H9 (cell line): ENCODE measurements around the gene POFUT2. TPM values are rescaled to one million over a fixed set of nuclear protein-coding genes. Genes with fewer than 3 reads are reported as not detected.

Source experiments
- DNase-seq: peaks from one replicate; pipeline ENCODE4 v3.0.0-alpha.2; 2017
- H2AFZ ChIP-seq: one replicate; pipeline ENCODE4 v1.6.1; 2013; ENCODE audit warnings: mild to moderate bottlenecking, low read length, control low read depth, moderate library complexity
- H2AK5ac ChIP-seq: 2 replicates; pipeline ENCODE4 v1.6.1; 2013; ENCODE audit warnings: low read length, control low read depth, mixed read lengths; ENCODE audit not compliant: insufficient read length
- H2BK120ac ChIP-seq: one replicate; pipeline ENCODE4 v1.6.1; 2013; ENCODE audit warnings: low read depth, mild to moderate bottlenecking, low read length, control low read depth, inconsistent platforms; ENCODE audit not compliant: poor library complexity, severe bottlenecking
- H2BK12ac ChIP-seq: 2 replicates; pipeline ENCODE4 v1.6.1; 2013; ENCODE audit warnings: low read length, control low read depth, mixed read lengths, low read depth; ENCODE audit not compliant: insufficient read length
- H2BK15ac ChIP-seq: 2 replicates; pipeline ENCODE4 v1.6.1; 2013; ENCODE audit warnings: low read depth, low read length, control low read depth
- H2BK20ac ChIP-seq: one replicate; pipeline ENCODE4 v1.6.1; 2013; ENCODE audit warnings: low read depth, mild to moderate bottlenecking, low read length, control low read depth, inconsistent platforms; ENCODE audit not compliant: poor library complexity, severe bottlenecking
- H2BK5ac ChIP-seq: 2 replicates; pipeline ENCODE4 v1.6.1; 2013; ENCODE audit warnings: low read length, control low read depth, mixed read lengths; ENCODE audit not compliant: insufficient read length
- H3K14ac ChIP-seq: 2 replicates; pipeline ENCODE4 v1.6.1; 2013; ENCODE audit warnings: low read length, control low read depth; ENCODE audit not compliant: insufficient read depth
- H3K18ac ChIP-seq: 2 replicates; pipeline ENCODE4 v1.6.1; 2013; ENCODE audit warnings: low read depth, mild to moderate bottlenecking, mixed read lengths, low read length, control low read depth; ENCODE audit not compliant: insufficient read length
- H3K23ac ChIP-seq: 2 replicates; pipeline ENCODE4 v1.6.1; 2013; ENCODE audit warnings: low read length, control low read depth, mixed read lengths, low read depth; ENCODE audit not compliant: insufficient read length
- H3K23me2 ChIP-seq: 2 replicates; pipeline ENCODE4 v1.6.1; 2013; ENCODE audit warnings: low read depth, mild to moderate bottlenecking, mixed read lengths, low read length, control low read depth; ENCODE audit not compliant: insufficient read length, poor library complexity, severe bottlenecking
- H3K27ac ChIP-seq: 2 replicates; pipeline ENCODE4 v1.5.1; 2013; ENCODE audit warnings: low read length, control low read depth, mixed read lengths, low read depth; ENCODE audit not compliant: insufficient read length
- H3K27me3 ChIP-seq: 2 replicates; pipeline ENCODE4 v1.6.1; 2013; ENCODE audit warnings: low read length, control low read depth, inconsistent platforms; ENCODE audit not compliant: insufficient read depth
- H3K4ac ChIP-seq: 2 replicates; pipeline ENCODE4 v1.6.1; 2013; ENCODE audit warnings: low read depth, mild to moderate bottlenecking, control low read depth, inconsistent platforms, low read length, moderate library complexity
- H3K4me1 ChIP-seq: 2 replicates; pipeline ENCODE4 v1.6.1; 2013; ENCODE audit warnings: low read length, control low read depth, inconsistent platforms; ENCODE audit not compliant: insufficient read depth
- H3K4me2 ChIP-seq: 2 replicates; pipeline ENCODE4 v1.6.1; 2013; ENCODE audit warnings: low read length, control low read depth, mixed read lengths; ENCODE audit not compliant: insufficient read length, insufficient read depth
- H3K56ac ChIP-seq: 2 replicates; pipeline ENCODE4 v1.6.1; 2013; ENCODE audit warnings: low read depth, mild to moderate bottlenecking, mixed read lengths, low read length, control low read depth; ENCODE audit not compliant: insufficient read length
- H3K79me1 ChIP-seq: 2 replicates; pipeline ENCODE4 v1.6.1; 2013; ENCODE audit warnings: low read depth, mild to moderate bottlenecking, moderate library complexity, low read length, control low read depth, inconsistent platforms; ENCODE audit not compliant: insufficient read depth, poor library complexity, severe bottlenecking
- H3K79me2 ChIP-seq: 2 replicates; pipeline ENCODE4 v1.6.1; 2013; ENCODE audit warnings: low read length, control low read depth, inconsistent platforms; ENCODE audit not compliant: insufficient read depth
- H3K9ac ChIP-seq: 2 replicates; pipeline ENCODE4 v1.6.1; 2013; ENCODE audit warnings: low read length, control low read depth, mixed read lengths; ENCODE audit not compliant: insufficient read length; ENCODE audit errors: extremely low read depth
- H3K9me3 ChIP-seq: one replicate; pipeline ENCODE4 v1.6.1; 2013; ENCODE audit warnings: low read depth, low read length, inconsistent platforms; ENCODE audit not compliant: control insufficient read depth
- H3T11ph ChIP-seq: one replicate; pipeline ENCODE4 v1.6.1; 2013; ENCODE audit warnings: mild to moderate bottlenecking, low read length, control low read depth, inconsistent platforms
- H4K20me1 ChIP-seq: one replicate; pipeline ENCODE4 v1.6.1; 2013; ENCODE audit not compliant: control insufficient read depth, insufficient read length, insufficient read depth
- H4K5ac ChIP-seq: 2 replicates; pipeline ENCODE4 v1.6.1; 2013; ENCODE audit warnings: low read depth, mild to moderate bottlenecking, mixed read lengths, low read length, control low read depth; ENCODE audit not compliant: insufficient read length
- H4K8ac ChIP-seq: replicated peaks from 2 replicates; pipeline ENCODE4 v1.6.1; 2013; ENCODE audit warnings: low read length, control low read depth, mixed read lengths, low read depth; ENCODE audit not compliant: insufficient read length
- H4K91ac ChIP-seq: 2 replicates; pipeline ENCODE4 v1.6.1; 2013; ENCODE audit warnings: low read depth, mild to moderate bottlenecking, moderate library complexity, mixed read lengths, low read length, control low read depth; ENCODE audit not compliant: insufficient read length
- H3K27ac Mint-ChIP-seq, 3 experiments: 2 replicates in 2 of 3; 3 replicates in 1 of 3; pipeline ENCODE4 v1.8.0; 2020 to 2021; ENCODE audit warnings: mixed read lengths in 3 of 3, mild to moderate bottlenecking in 1 of 3, moderate library complexity in 1 of 3
- H3K27me3 Mint-ChIP-seq: 2 replicates; pipeline ENCODE4 v1.8.0; 2021; ENCODE audit warnings: low read depth, mild to moderate bottlenecking, moderate library complexity, mixed read lengths
- H3K36me3 Mint-ChIP-seq, 3 experiments: 2 replicates in 2 of 3; 3 replicates in 1 of 3; pipeline ENCODE4 v1.8.0; 2020 to 2021; ENCODE audit warnings: low read depth in 3 of 3, mixed read lengths in 3 of 3; ENCODE audit not compliant: insufficient read depth in 1 of 3
- H3K4me1 Mint-ChIP-seq, 2 experiments: 2 replicates each; pipeline ENCODE4 v1.8.0; 2020; ENCODE audit warnings: mixed read lengths in 2 of 2
- H3K4me3 Mint-ChIP-seq, 2 experiments: 2 replicates in 1 of 2; 3 replicates in 1 of 2; pipeline ENCODE4 v1.8.0; 2020 to 2021; ENCODE audit warnings: mild to moderate bottlenecking in 2 of 2, mixed read lengths in 2 of 2, moderate library complexity in 1 of 2
- H3K9me3 Mint-ChIP-seq, 2 experiments: 2 replicates in 1 of 2; 3 replicates in 1 of 2; pipeline ENCODE4 v1.8.0; 2020; ENCODE audit warnings: mild to moderate bottlenecking in 2 of 2, mixed read lengths in 2 of 2, moderate library complexity in 1 of 2
- CTCF ChIP-seq: fragments of 200-600 bp; sonication (generic); conservative IDR thresholded peaks from 3 replicates; pipeline ENCODE4 v1.8.0; 2021; ENCODE audit warnings: antibody characterized with exemption, mild to moderate bottlenecking
- WGBS: extraction: QIAGEN DNeasy Blood & Tissue Kit; methylation state at CpG from one replicate; pipeline ENCODE4 v1.1.7; 2013; ENCODE audit warnings: missing lambda C conversion rate, low lambda C conversion rate, mixed read lengths; ENCODE audit not compliant: insufficient read length; ENCODE audit errors: extremely low coverage; 5-methylcytosine and 5-hydroxymethylcytosine counted together
- total RNA-seq: library from RNA; stranded (reverse); gene quantifications from 2 replicates; pipeline ENCODE4 v1.2.1, GENCODE V29; 2021

POFUT2 gene
- total RNA-seq, 1 experiment from 2014 or later = 34.8 TPM

DNA sequence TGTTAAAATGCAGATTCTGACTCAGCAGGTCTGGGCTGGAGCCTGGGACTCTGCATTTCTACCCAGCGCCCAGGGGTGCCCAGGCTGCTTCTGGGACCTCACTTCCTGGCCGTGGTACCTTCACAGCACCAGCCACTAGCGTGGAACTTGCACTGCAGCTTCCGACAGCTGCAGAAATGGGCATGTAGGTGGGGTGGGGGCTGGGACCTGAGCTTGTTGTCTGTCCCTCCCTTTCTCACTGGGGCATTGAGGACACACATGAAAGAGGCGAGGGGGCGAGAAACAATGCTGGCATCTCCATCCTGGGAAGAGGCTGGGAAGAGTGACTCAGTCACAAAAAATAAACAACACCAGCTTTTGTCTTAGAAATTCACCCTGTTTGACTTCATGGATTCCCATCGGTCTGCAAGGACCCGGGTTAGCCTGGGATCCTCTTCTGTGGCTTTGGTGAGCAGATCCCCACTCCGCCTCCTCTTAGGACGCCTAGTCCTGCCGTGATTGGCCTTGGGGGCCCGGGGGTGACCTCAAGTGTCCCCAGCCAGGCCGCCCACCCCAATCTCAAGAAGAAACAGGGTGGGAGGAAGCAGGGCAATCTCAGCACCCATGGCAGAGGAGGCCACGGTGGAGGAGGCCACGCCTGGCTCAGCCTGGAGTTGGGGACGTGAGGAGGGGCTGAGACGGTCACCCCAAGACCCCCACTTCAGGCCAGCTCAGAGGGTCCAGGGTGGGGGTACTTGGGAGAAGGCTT, 29.9 kb upstream of the POFUT2 start:
- no peaks in the 10 kb centered on the region for H4K20me1 ChIP-seq
- H2BK12ac ChIP-seq = no peak overlapping the region
- no peak overlapping the region for H4K5ac ChIP-seq
- H3K27me3 ChIP-seq = no peaks in the 10 kb centered on the region
- Mint-ChIP-seq H3K4me3 (no peak overlapping the region), H3K36me3 (no peaks in the 10 kb centered on the region; a peak in 1 of 7 replicates), H3K9me3 (no peaks in the 10 kb centered on the region), H3K27ac (peak overlapping the region in 1 of 3 experiments; percentile 61; a peak in 2 of 7 replicates), H3K27me3 (peaks cover 12% of the 10 kb centered on the region), H3K4me1 (peaks cover 13 to 14% of the 10 kb centered on the region in 2 experiments)
- TF ChIP-seq CTCF = no peak
- H2BK20ac ChIP-seq = no peak overlapping the region
- H2AFZ ChIP-seq = no peak overlapping the region
- no peak overlapping the region for H2AK5ac ChIP-seq
- peak overlapping the region; percentile 40 for H3K18ac ChIP-seq
- H3K4me2 ChIP-seq = no peak overlapping the region
- 0 out of 2 replicates have a peak overlapping the region, but pooled peaks have one; percentile 29 for H3K14ac ChIP-seq
- H3K4me1 ChIP-seq = no peaks in the 10 kb centered on the region
- H3K27ac ChIP-seq = no peak overlapping the region
- no peak overlapping the region for H4K8ac ChIP-seq
- WGBS = no CpG with 5 or more reads among the region's 17 CpGs
- H2BK120ac ChIP-seq = no peak overlapping the region
- no peak overlapping the region for H3K23ac ChIP-seq
- no peak overlapping the region for H3K9ac ChIP-seq
- H2BK5ac ChIP-seq = no peak overlapping the region
- DNase-seq = peak; percentile 26
- H3K79me1 ChIP-seq = no peaks in the 10 kb centered on the region
- H3T11ph ChIP-seq = no peak overlapping the region
- no peak overlapping the region for H3K4ac ChIP-seq
- no peak overlapping the region for H4K91ac ChIP-seq
- no peak overlapping the region for H3K56ac ChIP-seq
- H2BK15ac ChIP-seq = no peak overlapping the region
- no peaks in the 10 kb centered on the region for H3K9me3 ChIP-seq
- H3K23me2 ChIP-seq = no peaks in the 10 kb centered on the region
- no peaks in the 10 kb centered on the region for H3K79me2 ChIP-seq
